Measurements from ENCODE around the gene AKR1A1. TPM values are rescaled to one million over a fixed set of nuclear protein-coding genes. Genes with fewer than 3 reads are reported as not detected.

Gene AKR1A1
- total RNA-seq, 2 experiments from 2014 or later: 25.3 to 31.0 TPM

GRCh38 chr1:45584351-45585109, 33.9 kb downstream of the AKR1A1 start:
- DNase-seq: peak; percentile 75 to 97 (median 82)
- Histone ChIP-seq H3K4me3 (ENCODE audit: low read length) (peak overlapping the region; percentile 95), H3K27ac (ENCODE audit: low read depth in 1 of 2, low read length in 2 of 2) (peak overlapping the region; percentile 94 to 95), H3K36me3 (ENCODE audit: insufficient read depth, low read length) (peaks cover 2% of the 10 kb centered on the region), H3K9me3 (ENCODE audit: control insufficient read depth in 1 of 2, insufficient read depth in 1 of 2, low read length in 2 of 2) (no peaks in the 10 kb centered on the region), H3K4me1 (ENCODE audit: insufficient read depth, low read length) (peaks cover 44% of the 10 kb centered on the region), H3K27me3 (ENCODE audit: control insufficient read depth in 1 of 2, insufficient read depth in 2 of 2, low read length in 2 of 2) (no peaks in the 10 kb centered on the region)
- peaks cover 43% of the 10 kb centered on the region for H3K4me1 Mint-ChIP-seq (ENCODE audit: low read depth)
- no peaks in the 10 kb centered on the region for H3K27me3 Mint-ChIP-seq
- H3K36me3 Mint-ChIP-seq (ENCODE audit: low read depth): peaks cover 16% of the 10 kb centered on the region
- ChIA-PET CTCF (interaction anchor here (0.6 to 2.4 kb wide), 4 partner anchors 27 to 101 kb away, joined by 3 to 6 read pairs (median 4); partner anchors contain the start of gene GPBP1L1), POLR2A (interaction anchor here (0.5 to 5.0 kb wide), 17 partner anchors 22 to 910 kb away, joined by 3 to 65 read pairs (median 4); partner anchors contain the start of genes AKR1A1, ARMH1, CCDC163 and GPBP1L1)
- peak overlapping the region; percentile 94 for H3K4me3 Mint-ChIP-seq
- TF ChIP-seq, protein P1, sequence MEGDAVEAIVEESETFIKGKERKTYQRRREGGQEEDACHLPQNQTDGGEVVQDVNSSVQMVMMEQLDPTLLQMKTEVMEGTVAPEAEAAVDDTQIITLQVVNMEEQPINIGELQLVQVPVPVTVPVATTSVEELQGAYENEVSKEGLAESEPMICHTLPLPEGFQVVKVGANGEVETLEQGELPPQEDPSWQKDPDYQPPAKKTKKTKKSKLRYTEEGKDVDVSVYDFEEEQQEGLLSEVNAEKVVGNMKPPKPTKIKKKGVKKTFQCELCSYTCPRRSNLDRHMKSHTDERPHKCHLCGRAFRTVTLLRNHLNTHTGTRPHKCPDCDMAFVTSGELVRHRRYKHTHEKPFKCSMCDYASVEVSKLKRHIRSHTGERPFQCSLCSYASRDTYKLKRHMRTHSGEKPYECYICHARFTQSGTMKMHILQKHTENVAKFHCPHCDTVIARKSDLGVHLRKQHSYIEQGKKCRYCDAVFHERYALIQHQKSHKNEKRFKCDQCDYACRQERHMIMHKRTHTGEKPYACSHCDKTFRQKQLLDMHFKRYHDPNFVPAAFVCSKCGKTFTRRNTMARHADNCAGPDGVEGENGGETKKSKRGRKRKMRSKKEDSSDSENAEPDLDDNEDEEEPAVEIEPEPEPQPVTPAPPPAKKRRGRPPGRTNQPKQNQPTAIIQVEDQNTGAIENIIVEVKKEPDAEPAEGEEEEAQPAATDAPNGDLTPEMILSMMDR (IDR thresholded peaks at IDR 0.05): peak; percentile 6
- peak overlapping the region; percentile 93 for H3K27ac Mint-ChIP-seq
- H3K9me3 Mint-ChIP-seq: no peaks in the 10 kb centered on the region
- peak; percentile 60 for ATAC-seq (ENCODE audit: poor library complexity)
- intact Hi-C loops (cut with DNase I, micrococcal nuclease): loop anchor here (2.0 to 10.0 kb wide), 11 partner anchors 16 to 1880 kb away; partner anchors contain the start of genes BTBD19 (in 2 of the 2), DYNLT4 (in 2 of the 2), MUTYH (in 2 of the 2) and PLK3 (in 2 of the 2)

GRCh38 chr1:45585110-45585426, 34.4 kb downstream of the AKR1A1 start:
- no peaks in the 10 kb centered on the region for H3K27me3 Mint-ChIP-seq
- Histone ChIP-seq H3K9me3 (ENCODE audit: control insufficient read depth in 1 of 2, insufficient read depth in 1 of 2, low read length in 2 of 2) (no peaks in the 10 kb centered on the region), H3K27ac (ENCODE audit: low read depth in 1 of 2, low read length in 2 of 2) (peak overlapping the region; percentile 94 to 95), H3K27me3 (ENCODE audit: control insufficient read depth in 1 of 2, insufficient read depth in 2 of 2, low read length in 2 of 2) (no peaks in the 10 kb centered on the region), H3K4me1 (ENCODE audit: insufficient read depth, low read length) (peaks cover 44% of the 10 kb centered on the region), H3K36me3 (ENCODE audit: insufficient read depth, low read length) (peaks cover 6% of the 10 kb centered on the region), H3K4me3 (ENCODE audit: low read length) (peak overlapping the region; percentile 95)
- H3K27ac Mint-ChIP-seq: peak overlapping the region; percentile 89
- CTCF ChIA-PET: interaction anchor here (1.4 to 2.4 kb wide), 2 partner anchors 92 to 101 kb away, joined by 4 to 6 read pairs; partner anchors contain the start of gene GPBP1L1
- intact Hi-C loops (cut with DNase I, micrococcal nuclease): loop anchor here (2.0 to 10.0 kb wide), 9 partner anchors 16 to 1880 kb away; partner anchors contain the start of genes BTBD19 (in 2 of the 2), DYNLT4 (in 2 of the 2), PLK3 (in 2 of the 2) and GPBP1L1 (in 1 of the 2)
- peaks cover 16% of the 10 kb centered on the region for H3K36me3 Mint-ChIP-seq (ENCODE audit: low read depth)
- POLR2A ChIA-PET: interaction anchor here (0.5 to 5.0 kb wide), 12 partner anchors 22 to 911 kb away, joined by 3 to 65 read pairs (median 3); partner anchors contain the start of genes ARMH1, CCDC163, GPBP1L1 and MMACHC
- H3K4me1 Mint-ChIP-seq (ENCODE audit: low read depth): peaks cover 43% of the 10 kb centered on the region
- H3K9me3 Mint-ChIP-seq: no peaks in the 10 kb centered on the region
- ATAC-seq (ENCODE audit: poor library complexity) (no peak), DNase-seq (no peak)
- H3K4me3 Mint-ChIP-seq: peak overlapping the region; percentile 94
- TF ChIP-seq, protein P1 (IDR thresholded peaks at IDR 0.05): no peak

GRCh38 chr1:45585496-45586075, 35.0 kb downstream of the AKR1A1 start:
- no peaks in the 10 kb centered on the region for H3K9me3 Mint-ChIP-seq
- peak overlapping the region; percentile 94 to 95 for H3K27ac ChIP-seq (ENCODE audit: low read depth in 1 of 2, low read length in 2 of 2)
- POLR2A ChIA-PET: interaction anchor here (0.5 to 5.0 kb wide), 11 partner anchors 23 to 571 kb away, joined by 3 to 65 read pairs (median 3); partner anchors contain the start of genes CCDC163, GPBP1L1, MMACHC and MUTYH

More at GRCh38 chr1:45585496-45586075, 35.0 kb downstream of the AKR1A1 start:
- peak in 1 of 14 experiments; percentile 24 for DNase-seq
- Mint-ChIP-seq H3K36me3 (ENCODE audit: low read depth) (peaks cover 18% of the 10 kb centered on the region), H3K4me1 (ENCODE audit: low read depth) (peaks cover 45% of the 10 kb centered on the region), H3K4me3 (peak overlapping the region; percentile 94), H3K27ac (peak overlapping the region; percentile 89), H3K27me3 (no peaks in the 10 kb centered on the region)
- H3K36me3 ChIP-seq (ENCODE audit: insufficient read depth, low read length): peaks cover 6% of the 10 kb centered on the region
- H3K27me3 ChIP-seq (ENCODE audit: control insufficient read depth in 1 of 2, insufficient read depth in 2 of 2, low read length in 2 of 2): no peaks in the 10 kb centered on the region
- H3K9me3 ChIP-seq (ENCODE audit: control insufficient read depth in 1 of 2, insufficient read depth in 1 of 2, low read length in 2 of 2): no peaks in the 10 kb centered on the region
- peaks cover 44% of the 10 kb centered on the region for H3K4me1 ChIP-seq (ENCODE audit: insufficient read depth, low read length)
- CTCF ChIA-PET: interaction anchor here (1.4 to 2.4 kb wide), 2 partner anchors 93 to 100 kb away, joined by 4 to 6 read pairs; partner anchors contain the start of gene GPBP1L1
- peak overlapping the region; percentile 95 for H3K4me3 ChIP-seq (ENCODE audit: low read length)
- TF ChIP-seq, protein P1 (IDR thresholded peaks at IDR 0.05): no peak
- ATAC-seq (ENCODE audit: poor library complexity): no peak
- intact Hi-C loops (cut with DNase I, micrococcal nuclease): loop anchor here (2.0 to 10.0 kb wide), 9 partner anchors 15 to 1881 kb away; partner anchors contain the start of genes BTBD19 (in 2 of the 2), DYNLT4 (in 2 of the 2), PLK3 (in 2 of the 2) and GPBP1L1 (in 1 of the 2)

Measured in CD4-positive, alpha-beta T cell (primary cell).